Muscle of leg (tissue), 11 donors: Measurements from ENCODE around the gene SULT2B1. TPM values are rescaled to one million over a fixed set of nuclear protein-coding genes. Genes with fewer than 3 reads are reported as not detected.
A peak's percentile ranks its signal among the peaks of the same experiment; 100 is the strongest.

ENCODE experiments used
- DNase-seq: peaks from one replicate; pipeline ENCODE4 v3.0.0; 2013
- H3K27ac ChIP-seq: one replicate; pipeline ENCODE4 v1.5.1; 2013; ENCODE audit warnings: mild to moderate bottlenecking, low read length, control low read depth
- H3K27me3 ChIP-seq: one replicate; pipeline ENCODE4 v1.6.1; 2013; ENCODE audit warnings: low read length; ENCODE audit not compliant: control insufficient read depth, insufficient read depth
- H3K36me3 ChIP-seq: one replicate; pipeline ENCODE4 v1.6.1; 2013; ENCODE audit warnings: low read length; ENCODE audit not compliant: control insufficient read depth, insufficient read depth
- H3K4me1 ChIP-seq: one replicate; pipeline ENCODE4 v1.6.1; 2013; ENCODE audit warnings: low read length; ENCODE audit not compliant: control insufficient read depth, insufficient read depth
- H3K4me3 ChIP-seq: one replicate; pipeline ENCODE4 v1.5.1; 2013; ENCODE audit warnings: low read length, control low read depth
- H3K9me3 ChIP-seq: replicated peaks from 2 replicates; pipeline ENCODE4 v1.6.1; 2013; ENCODE audit warnings: low read depth, low read length; ENCODE audit not compliant: control insufficient read depth
- WGBS: methylation state at CpG from one replicate; pipeline ENCODE4 v1.1.5; 2013; ENCODE audit warnings: missing lambda C conversion rate; ENCODE audit not compliant: insufficient coverage; 5-methylcytosine and 5-hydroxymethylcytosine counted together
- polyA plus RNA-seq, 8 donors: library from polyadenylated mRNA; unstranded; fragments of 120-200 nt; gene quantifications; one replicate each; pipeline versions ENCODE4 v1.2.1 to v1.2.3, GENCODE V29; 2013; ENCODE audit warnings: inconsistent platforms in 1 of 8, low replicate concordance in 1 of 8; ENCODE audit not compliant: insufficient read length in 8 of 8, insufficient read depth in 1 of 8
- total RNA-seq: library from RNA; stranded (reverse); fragments of 120-200 nt; gene quantifications from one replicate; pipeline ENCODE4 v1.2.4, GENCODE V29; 2013

The SULT2B1 gene
- total and polyA plus RNA-seq, 9 donors, result 0.11 to 2.9 (median 0.25) TPM; not detected in 1

DNA sequence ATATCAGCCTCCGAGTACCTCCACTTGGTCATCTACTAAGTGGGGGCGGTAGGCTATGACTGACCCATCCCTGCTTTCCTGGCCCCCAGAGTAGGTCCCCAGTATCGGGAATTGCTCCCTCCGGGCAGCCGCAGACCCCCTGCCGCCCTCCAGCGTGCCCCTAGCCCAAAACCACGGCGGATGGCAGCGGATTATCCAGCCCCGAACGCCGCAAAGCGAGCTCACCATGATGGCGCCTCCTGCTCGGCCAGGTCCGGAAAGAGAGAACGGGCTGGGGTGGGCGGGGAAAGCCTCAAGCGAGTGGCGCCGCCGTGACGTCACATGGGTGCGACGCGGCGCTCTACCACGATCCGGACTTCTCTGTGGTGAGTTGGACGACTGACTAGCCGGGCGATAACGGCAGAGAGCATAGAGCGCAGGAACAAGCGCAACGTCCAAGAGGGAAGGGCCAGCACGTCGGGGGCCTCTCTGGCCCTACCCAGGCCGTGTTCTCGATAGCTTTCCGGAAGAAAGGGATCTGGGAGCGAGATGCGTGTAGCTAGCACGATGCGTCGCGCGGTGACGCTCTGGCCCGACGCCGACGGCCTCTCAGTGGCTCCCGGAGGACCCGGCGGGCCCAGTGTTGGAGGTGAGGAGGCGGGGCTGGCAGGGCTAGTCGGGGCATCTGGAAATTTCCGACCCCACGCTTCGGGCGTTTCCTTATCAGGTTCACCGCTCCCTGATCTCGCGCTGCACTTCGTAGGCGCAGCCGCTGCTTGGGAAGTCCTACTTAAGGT lies 67.1 kb downstream of the SULT2B1 start, which contains the start of the genes RPL18 and SPHK2:
Gene RPL18 (minus strand): TSS at position 263 of the 776 bp plus-strand sequence. CDS start 35 bp downstream, at position 228.
Gene SPHK2 (plus strand): TSS at position 591 of the 776 bp plus-strand sequence. CDS start 1,009 bp downstream, outside the sequence.
- under 1% methylated on average over 68 of the region's 69 CpGs for WGBS

DNA sequence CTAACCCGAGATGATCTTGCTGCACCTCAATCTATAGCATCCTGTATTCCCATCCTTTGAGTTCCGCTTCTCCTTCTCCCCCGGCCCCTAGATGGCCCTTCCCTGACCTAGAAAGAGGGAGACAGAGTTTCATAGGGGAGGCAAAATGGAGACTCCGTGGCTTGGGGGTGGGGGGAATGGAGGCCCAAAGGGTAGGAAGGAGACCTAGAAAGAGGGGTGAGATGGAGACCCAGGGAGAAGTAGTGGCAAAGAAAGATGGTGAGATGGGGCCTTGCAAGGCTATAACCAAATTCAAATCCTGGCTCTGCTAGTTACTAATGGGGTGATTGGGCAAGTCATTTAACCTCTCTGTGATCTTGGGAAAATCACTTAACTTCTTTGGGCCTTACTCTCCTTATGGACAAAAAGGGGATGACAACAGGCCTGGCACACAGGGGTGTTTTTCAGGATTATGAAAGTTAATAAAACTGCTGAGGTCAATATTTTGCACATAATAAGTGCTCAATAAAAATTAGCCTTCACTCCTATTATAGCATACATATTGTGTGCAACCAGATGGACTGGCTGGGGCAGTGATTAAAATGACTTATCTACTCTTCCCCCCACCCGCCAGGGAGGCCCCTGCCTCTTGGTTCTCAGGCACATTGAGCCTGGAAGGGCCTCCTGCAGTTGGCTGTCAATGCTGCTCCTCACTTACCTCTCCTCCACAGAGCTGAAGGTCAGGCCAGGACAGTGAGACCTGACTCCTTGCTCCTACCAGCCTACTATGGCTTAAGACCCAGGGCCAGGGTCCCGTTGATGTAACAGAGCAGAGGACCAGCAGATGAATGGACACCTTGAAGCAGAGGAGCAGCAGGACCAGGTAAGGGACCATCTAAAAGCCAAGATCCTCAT lies 68.0 kb downstream of the SULT2B1 start:
- H3K4me1 ChIP-seq, result peaks cover 53% of the 10 kb centered on the region

More for the DNA sequence above, 67.1 kb downstream of the SULT2B1 start, which contains the start of the genes RPL18 and SPHK2:
- Histone ChIP-seq H3K4me1 (peaks cover 54% of the 10 kb centered on the region), H3K4me3 (peak within 1 kb of the TSS; percentile 98), H3K9me3 (no peaks in the 10 kb centered on the region), H3K27ac (peak within 1 kb of the TSS; percentile 98), H3K27me3 (no peaks in the 10 kb centered on the region), H3K36me3 (peaks cover 49% of the 10 kb centered on the region)
- peak; percentile 100 for DNase-seq

DNA sequence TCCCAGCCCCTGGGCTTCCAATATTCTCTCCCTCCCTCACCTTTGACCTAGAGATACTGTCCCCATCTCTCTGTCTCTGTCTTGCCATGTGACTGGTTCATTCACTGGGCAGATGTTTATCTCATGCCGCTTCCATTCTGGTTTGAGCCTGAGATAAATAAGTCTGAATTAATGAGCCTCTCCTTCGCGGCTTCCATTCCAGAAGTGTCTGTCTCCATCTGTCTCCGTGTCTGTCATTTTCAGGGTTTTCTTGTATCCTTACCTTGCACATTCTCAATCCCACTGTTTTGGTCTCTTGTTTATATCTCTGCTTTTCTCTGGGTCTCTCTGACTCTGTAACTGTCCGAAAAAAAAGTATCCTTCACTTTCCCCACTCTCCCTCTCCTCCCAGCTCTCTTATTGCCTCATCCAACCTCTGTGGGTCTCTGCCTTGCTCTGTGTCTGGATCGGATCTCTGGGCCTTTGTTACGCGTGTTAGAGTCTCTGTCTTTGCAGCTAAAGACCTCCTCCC lies 71.6 kb downstream of the SULT2B1 start:
- WGBS, result 11% methylated on average over 7 of the region's 8 CpGs
- peak overlapping the region; percentile 30 for H3K4me3 ChIP-seq
- H3K4me1 ChIP-seq, result peaks cover 32% of the 10 kb centered on the region
- peaks cover 29% of the 10 kb centered on the region for H3K36me3 ChIP-seq
- DNase-seq, result peak; percentile 31
- peak overlapping the region; percentile 90 for H3K27ac ChIP-seq
- H3K27me3 ChIP-seq, result no peaks in the 10 kb centered on the region
- no peaks in the 10 kb centered on the region for H3K9me3 ChIP-seq

More for the DNA sequence above, 68.0 kb downstream of the SULT2B1 start:
- peak; percentile 40 for DNase-seq
- H3K4me3 ChIP-seq, result peak overlapping the region; percentile 86
- peak overlapping the region; percentile 98 for H3K27ac ChIP-seq
- WGBS, result 30% methylated on average over 3 of the region's 6 CpGs
- H3K27me3 ChIP-seq, result no peaks in the 10 kb centered on the region
- peaks cover 41% of the 10 kb centered on the region for H3K36me3 ChIP-seq
- H3K9me3 ChIP-seq, result no peaks in the 10 kb centered on the region

DNA sequence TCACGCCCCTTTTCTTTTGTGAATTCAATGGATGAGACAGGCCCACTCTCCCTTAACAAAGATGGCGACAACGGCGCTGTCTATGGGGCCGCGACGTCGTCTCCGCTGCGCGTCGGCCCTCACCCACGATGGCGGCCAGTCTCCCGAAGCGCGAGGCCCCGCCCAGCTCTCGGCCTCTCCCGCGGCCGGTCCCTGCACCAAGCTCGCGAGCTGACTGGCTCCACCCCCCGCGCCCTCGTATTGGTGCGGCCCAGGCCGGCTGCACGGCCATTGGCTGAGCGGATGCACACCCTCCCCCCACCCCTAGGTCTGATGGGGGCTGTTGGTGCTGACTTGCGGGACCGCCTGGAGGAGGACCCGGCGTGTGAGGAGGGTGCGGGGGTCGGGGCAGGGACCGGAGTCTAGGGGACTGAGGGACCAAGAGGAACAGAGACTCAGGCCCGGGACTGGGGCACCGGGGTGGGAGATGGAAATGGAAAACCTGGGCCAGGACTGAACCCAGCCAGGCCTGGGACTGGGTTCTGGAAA lies 72.2 kb downstream of the SULT2B1 start:
- no peaks in the 10 kb centered on the region for H3K9me3 ChIP-seq
- H3K4me3 ChIP-seq, result peak overlapping the region; percentile 54
- H3K27me3 ChIP-seq, result no peaks in the 10 kb centered on the region
- WGBS, result under 1% methylated on average over 25 of the region's 40 CpGs
- DNase-seq, result peak; percentile 99
- peak overlapping the region; percentile 90 for H3K27ac ChIP-seq
- peaks cover 32% of the 10 kb centered on the region for H3K4me1 ChIP-seq
- peaks cover 29% of the 10 kb centered on the region for H3K36me3 ChIP-seq

DNA sequence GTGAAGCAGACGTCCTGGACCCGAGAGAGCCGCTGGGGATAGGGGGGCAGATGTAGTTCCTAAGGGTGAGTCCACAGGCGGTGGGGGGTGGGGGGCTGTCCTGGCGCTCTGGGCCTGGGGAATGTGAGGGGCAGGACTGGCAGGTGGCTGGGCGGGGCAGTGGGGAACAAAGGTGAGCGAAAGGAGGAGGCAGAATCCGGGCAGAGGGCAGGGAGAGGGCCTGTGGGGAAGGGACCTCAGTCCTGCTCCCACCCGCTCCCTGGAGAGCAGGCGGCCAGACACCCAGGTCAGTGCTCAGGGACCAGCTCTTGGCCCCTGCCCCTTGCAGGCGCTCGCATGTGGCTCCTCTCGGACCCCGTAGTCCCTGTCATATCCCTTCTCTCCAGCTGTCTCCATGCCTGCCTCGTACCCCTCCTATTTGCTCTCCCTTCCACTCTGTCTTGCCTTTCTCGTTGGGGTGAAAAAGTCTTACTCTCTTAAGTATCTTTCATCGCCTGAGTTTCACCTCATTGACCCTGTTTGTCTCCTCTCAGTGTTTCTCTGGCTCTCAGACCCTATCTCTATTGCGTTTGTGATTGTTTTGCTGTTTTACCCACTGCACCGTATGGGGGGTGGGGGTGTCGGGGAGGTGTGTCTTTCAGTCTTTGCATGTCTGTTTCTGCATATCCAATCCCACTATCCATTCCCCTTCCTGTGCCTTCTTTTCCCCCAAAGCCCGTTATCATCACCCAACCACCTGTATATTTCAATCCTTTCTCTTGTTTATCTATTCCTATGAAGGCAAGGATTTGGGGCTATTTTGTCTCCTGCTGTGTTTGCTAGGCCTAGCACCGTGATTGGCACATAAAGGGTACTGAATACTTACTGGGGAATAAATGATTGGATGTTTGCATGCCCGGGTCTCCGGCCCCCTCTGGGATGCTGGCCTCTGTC lies 73.1 kb downstream of the SULT2B1 start:
- Histone ChIP-seq H3K36me3 (peaks cover 29% of the 10 kb centered on the region), H3K4me1 (peaks cover 33% of the 10 kb centered on the region), H3K4me3 (peak overlapping the region; percentile 54), H3K27ac (no peak overlapping the region), H3K27me3 (no peaks in the 10 kb centered on the region), H3K9me3 (no peaks in the 10 kb centered on the region)
- WGBS, result 42% methylated on average over 17 of the region's 24 CpGs
- DNase-seq, result peak; percentile 9

DNA sequence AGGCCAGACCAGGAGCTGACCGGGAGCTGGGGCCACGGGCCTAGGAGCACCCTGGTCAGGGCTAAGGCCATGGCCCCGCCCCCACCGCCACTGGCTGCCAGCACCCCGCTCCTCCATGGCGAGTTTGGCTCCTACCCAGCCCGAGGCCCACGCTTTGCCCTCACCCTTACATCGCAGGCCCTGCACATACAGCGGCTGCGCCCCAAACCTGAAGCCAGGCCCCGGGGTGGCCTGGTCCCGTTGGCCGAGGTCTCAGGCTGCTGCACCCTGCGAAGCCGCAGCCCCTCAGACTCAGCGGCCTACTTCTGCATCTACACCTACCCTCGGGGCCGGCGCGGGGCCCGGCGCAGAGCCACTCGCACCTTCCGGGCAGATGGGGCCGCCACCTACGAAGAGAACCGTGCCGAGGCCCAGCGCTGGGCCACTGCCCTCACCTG lies 73.9 kb downstream of the SULT2B1 start:
- WGBS, result 95% methylated on average over 28 of the region's 30 CpGs

DNA sequence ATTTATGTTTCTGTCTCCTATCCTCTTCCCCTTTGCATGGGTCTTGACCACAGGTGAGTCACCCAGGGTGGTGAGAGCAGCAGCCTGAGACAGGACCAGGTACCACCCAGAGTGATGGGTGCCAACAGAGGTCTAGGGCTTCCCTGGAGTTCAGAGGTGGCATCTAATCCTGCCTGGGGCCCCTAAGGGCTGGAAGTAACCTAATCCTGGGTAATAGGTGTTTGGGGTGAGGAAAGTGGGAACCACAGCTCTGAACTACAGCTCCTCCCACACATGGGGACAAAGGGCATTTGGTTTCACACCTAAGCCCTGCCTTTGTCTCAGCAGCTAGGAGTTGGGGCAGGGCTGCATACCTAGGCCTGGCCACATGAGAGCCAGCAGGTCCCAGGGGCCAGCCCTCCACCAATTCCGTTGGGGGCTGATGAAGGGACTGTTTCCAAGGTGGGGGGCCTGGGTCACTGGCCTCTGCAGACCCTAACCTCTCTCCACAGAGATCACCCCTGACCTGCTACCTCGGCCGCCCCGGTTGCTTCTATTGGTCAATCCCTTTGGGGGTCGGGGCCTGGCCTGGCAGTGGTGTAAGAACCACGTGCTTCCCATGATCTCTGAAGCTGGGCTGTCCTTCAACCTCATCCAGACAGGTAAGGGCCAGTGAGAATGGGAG lies 75.4 kb downstream of the SULT2B1 start:
- Histone ChIP-seq H3K4me3 (no peak overlapping the region), H3K4me1 (peaks cover 43% of the 10 kb centered on the region), H3K27me3 (no peaks in the 10 kb centered on the region), H3K9me3 (no peaks in the 10 kb centered on the region), H3K36me3 (peaks cover 23% of the 10 kb centered on the region), H3K27ac (no peak overlapping the region)
- WGBS, result 56% methylated on average over 5 of the region's 6 CpGs
- DNase-seq, result peak; percentile 26

More for the DNA sequence above, 73.9 kb downstream of the SULT2B1 start:
- Histone ChIP-seq H3K4me3 (no peak overlapping the region), H3K27me3 (no peaks in the 10 kb centered on the region), H3K27ac (no peak overlapping the region), H3K4me1 (peaks cover 39% of the 10 kb centered on the region), H3K36me3 (peaks cover 23% of the 10 kb centered on the region), H3K9me3 (no peaks in the 10 kb centered on the region)
- peak; percentile 29 for DNase-seq

DNA sequence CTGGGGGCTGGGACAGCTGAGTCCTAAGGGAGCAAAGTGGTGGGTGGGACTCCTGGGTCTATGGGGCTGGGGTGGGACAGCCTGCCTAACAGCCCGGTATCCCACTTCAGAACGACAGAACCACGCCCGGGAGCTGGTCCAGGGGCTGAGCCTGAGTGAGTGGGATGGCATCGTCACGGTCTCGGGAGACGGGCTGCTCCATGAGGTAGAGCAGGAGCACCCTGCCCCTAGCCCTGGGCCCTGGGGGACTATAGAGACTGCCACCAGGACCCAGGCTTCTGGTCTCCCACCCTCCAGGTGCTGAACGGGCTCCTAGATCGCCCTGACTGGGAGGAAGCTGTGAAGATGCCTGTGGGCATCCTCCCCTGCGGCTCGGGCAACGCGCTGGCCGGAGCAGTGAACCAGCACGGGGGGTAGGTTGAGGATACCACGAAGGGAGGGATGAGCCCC lies 75.9 kb downstream of the SULT2B1 start:
- H3K4me1 ChIP-seq, result peaks cover 41% of the 10 kb centered on the region
- 81% methylated on average over 6 of the region's 17 CpGs for WGBS
- no peaks in the 10 kb centered on the region for H3K9me3 ChIP-seq
- no peak overlapping the region for H3K4me3 ChIP-seq
- H3K27ac ChIP-seq, result no peak overlapping the region
- H3K27me3 ChIP-seq, result no peaks in the 10 kb centered on the region
- DNase-seq, result peak; percentile 24
- H3K36me3 ChIP-seq, result peaks cover 26% of the 10 kb centered on the region
